ENCODE results near the gene GALNT7.
"Not testable (repeated sequence)": the region's sequence is repeated elsewhere in the genome, so short reads cannot be mapped to it uniquely, and the experiment has no call there.

The GALNT7 gene, protein sequence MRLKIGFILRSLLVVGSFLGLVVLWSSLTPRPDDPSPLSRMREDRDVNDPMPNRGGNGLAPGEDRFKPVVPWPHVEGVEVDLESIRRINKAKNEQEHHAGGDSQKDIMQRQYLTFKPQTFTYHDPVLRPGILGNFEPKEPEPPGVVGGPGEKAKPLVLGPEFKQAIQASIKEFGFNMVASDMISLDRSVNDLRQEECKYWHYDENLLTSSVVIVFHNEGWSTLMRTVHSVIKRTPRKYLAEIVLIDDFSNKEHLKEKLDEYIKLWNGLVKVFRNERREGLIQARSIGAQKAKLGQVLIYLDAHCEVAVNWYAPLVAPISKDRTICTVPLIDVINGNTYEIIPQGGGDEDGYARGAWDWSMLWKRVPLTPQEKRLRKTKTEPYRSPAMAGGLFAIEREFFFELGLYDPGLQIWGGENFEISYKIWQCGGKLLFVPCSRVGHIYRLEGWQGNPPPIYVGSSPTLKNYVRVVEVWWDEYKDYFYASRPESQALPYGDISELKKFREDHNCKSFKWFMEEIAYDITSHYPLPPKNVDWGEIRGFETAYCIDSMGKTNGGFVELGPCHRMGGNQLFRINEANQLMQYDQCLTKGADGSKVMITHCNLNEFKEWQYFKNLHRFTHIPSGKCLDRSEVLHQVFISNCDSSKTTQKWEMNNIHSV

DNA sequence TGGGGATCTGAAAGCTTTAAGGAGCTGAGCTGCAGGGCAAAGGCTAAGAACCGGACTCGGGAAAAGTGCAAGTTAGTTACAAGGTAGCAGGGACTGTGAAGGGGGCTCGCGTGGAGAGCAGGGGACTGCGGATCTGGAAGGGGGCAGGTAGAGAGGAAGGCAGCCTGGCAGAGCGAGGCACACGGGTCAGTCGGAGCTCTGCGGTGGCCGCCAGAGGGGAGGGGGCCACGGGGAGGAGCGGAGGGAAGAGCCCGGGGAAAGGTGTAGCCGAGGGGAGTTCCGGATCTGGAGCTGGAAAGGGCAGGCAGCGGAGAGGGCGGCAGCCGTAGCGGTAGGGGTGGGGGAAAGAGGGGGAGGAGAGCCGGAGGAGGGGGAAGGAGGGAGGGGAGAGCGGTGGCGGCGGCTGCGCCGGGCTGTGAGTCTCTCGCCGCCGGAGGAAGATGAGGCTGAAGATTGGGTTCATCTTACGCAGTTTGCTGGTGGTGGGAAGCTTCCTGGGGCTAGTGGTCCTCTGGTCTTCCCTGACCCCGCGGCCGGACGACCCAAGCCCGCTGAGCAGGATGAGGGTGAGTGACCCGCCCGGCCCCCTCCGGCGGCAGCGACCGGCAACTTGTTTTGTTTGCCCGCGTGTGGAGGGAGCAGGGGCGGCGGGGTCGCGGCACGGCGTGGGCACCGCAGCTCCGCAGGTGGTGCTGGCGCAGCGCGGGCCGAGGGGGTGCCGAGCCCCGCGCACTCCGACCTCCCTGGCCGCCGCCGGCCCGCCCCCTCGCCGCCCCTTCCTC is at the start of gene GALNT7:
Gene GALNT7, plus strand, starts transcription at position 416 of the 782 bp plus-strand sequence. Its CDS starts 25 bp downstream, at position 441.
- DNase-seq: peak; percentile 68

DNA sequence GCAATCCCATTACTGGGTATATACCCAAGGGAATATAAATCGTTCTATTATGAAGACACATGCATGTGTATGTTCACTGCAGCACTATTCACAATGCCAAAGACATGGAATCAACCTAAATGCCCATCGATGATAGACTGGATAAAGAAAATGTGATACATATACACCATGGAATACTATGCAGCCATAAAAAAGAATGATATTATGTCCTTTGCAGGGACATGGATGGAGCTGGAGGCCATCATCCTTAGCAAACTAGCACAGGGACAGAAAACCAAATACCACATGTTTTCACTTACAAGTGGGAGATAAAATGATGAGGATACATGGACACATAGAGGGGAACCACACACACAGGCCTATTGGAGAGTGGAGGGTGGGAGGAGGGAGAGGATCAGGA is 49.8 kb upstream of the GALNT7 start:
- not testable (repeated sequence) for DNase-seq

DNA sequence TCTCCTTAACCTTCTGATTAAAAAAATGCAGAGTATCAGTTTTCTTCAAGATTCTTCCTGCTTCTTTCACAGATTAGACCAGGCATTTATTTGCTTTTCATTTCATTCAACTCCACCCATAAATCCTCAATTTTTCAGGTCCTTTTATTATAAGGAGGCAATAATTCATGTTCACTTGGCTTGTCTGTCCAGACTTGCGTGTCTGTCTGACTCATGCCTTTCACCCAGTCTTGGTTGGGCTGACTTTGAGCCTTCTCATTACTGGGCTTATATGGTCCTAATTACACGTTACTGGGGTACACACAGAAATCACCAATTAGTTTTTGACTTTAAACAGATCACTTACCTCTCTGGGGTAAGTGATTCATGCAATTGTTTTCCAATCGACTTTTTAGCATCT is 48.8 kb upstream of the GALNT7 start:
- DNase-seq: no peak

DNA sequence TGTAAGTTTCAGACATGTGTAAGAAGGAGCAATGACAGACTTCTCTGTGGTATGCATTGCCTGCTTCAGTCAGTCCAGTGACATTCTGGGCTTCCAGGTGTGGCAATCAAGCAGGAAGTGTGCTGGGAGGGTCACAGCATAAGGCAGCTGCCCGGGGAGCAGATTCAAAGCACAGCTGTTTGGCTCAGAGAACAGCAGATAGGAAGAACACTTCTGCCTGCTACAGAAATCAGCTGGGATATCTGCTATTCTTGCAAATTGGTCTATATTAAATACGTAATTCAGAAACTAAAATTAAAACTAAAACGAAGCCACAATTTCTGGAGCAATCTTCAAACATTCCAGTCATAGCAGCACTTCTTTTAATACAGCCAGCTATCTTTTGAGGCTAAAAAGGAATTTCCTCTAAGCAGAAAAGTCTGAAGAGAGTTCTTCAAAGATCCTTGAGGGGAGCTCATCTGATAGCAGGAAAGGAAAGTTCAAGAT is 47.5 kb upstream of the GALNT7 start:
- no peak for DNase-seq

DNA sequence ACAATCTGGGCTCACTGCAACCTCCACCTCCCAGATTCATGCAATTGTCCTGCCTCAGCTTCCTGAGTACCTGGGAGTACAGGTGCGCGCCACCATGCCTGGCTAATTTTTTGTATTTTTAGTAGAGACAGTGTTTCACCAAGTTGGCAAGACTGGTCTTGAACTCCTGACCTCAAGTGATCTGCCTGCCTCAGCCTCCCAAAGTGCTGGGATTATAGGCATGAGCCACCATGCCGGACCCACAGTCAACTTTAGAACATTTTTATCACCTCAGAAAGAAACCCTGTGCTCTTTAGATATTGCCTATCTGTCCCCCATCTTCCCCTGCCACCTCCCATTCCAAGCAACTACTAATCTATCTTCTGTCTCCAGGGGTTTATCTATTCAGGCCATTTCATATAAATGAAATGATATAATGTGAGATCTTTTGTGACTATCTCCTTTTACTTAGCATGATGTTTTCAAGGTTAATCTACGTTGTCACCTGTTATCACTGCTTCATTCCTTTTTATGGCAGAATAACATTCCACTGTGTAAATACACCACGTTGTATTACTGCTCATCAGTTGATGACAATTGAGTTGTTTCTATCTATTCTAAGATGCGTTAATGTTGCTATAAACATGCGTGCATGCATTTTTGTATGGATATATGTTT is 44.3 kb upstream of the GALNT7 start:
- no peak for DNase-seq

DNA sequence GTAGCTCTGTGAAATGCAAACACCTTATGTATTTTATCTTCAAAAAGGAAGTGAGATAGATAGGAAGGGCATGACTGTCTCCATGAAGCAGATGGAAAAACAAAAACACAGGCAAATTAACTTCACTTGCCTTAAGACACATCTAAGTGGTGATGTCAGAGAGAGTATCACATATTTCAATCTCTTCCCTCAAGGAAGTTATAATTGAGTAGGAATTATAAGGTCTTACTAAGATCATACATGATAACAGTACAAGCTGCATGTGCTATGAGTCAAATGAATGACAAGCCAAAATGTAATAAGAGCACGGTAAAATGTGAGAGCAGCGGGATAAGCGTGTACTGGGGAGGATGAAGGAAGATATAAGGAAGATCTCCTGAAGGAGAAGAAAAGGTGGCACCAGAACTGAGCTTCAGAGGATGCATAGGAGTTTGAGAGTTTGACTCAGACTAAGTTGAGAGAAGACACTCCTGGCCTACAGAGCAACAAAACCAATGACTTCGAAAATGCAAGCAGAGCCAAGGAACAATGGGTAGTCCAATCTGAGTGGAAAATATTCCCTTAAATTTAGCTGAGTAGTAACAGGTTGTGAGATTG is 43.3 kb upstream of the GALNT7 start:
- DNase-seq: no peak

DNA sequence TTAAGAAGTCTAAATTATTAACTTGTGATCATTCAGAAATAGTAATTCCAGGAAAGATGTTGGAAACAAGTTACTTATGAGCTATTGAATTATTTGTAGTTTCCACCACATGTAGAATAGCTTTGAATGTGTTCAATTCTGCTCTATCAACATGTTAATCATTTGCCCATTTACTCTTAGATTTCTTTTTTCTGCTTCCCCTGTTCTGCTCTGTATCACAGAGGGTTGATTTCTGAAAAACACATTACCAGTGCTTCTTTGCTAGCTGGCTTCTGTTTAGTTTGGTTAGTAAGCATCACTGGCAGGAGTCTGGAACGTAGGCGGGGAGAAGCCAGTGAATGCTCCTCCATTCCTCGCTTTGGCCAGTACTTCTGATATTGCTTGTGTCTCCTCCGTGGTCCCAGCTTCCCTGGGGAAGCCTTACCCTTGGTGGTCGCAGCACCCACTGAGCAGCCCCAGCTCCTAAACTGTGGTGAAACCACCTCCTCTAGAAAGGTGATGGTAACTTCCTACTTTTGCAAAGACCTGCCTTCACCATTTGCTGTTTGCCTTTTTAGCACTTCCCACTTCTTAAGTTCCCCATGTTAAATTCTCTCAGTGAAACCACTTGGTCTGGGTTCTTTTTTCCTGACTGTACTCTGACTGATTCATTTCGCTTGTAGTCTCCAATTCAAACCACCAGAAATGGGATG is 40.3 kb upstream of the GALNT7 start:
- DNase-seq: no peak

DNA sequence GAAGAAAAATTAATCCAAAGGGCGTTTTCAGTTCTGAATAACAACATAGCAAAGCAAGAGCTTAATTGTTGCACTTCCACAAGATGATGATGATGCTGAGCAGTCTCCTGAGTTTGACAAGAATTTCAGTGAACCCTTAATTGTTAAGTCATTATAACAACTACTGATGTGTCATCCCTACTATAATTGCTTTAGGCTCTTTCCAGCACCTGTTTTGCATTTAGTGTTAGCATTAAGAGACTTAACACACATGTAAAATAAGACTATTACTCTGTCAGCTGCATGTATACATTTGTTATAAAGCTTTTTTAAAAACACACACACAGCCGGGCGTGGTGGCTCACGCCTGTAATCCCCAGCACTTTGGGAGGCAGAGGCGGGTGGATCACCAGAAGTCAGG is 37.9 kb upstream of the GALNT7 start:
- no peak for DNase-seq

DNA sequence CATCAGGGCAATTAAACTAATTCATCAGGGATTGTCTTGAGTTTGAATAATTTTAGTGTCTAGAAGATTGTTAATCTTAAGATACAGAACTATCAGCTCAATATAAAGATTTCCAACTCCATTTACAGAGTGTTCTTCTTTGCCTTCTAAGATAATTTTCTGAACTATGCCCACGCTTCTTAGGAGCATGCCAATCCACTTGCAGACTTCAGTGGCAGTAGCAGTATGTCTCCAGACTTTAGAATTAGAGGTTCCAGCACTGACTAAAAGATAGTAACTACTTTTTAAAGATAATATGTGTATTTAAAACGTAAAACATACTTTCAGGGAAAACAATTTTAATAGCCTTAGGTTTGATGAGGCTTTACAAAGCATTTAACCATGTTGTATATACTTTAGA is 34.2 kb upstream of the GALNT7 start:
- DNase-seq: no peak

DNA sequence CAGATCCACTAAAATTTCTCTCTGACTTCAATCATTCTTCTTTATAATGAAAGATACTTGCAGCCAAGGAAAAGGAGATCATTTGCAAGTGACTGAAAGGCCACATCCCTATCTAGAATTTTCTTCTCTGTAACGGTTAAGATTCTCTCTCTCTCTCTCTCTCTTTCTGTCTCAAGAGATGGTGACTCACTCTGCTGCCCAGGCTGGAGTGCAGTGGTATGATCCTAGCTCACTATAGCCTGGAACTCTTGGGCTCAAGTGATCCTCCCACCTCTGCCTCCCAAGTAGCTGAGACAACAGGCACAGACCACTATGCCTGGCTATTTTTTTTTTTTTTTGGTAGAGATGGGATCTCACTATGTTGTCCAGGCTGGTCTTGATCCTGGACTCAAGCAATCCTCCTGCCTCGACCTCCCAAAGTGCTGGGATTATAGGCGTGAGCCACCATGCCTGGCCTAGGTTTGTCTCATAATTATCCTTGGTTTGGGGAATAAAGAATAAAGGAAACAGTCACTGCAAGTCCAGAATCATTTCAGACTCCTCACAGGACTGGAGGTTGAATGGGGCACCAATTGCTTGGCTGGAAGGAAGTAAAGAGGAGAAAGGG is 33.3 kb upstream of the GALNT7 start:
- DNase-seq: no peak

DNA sequence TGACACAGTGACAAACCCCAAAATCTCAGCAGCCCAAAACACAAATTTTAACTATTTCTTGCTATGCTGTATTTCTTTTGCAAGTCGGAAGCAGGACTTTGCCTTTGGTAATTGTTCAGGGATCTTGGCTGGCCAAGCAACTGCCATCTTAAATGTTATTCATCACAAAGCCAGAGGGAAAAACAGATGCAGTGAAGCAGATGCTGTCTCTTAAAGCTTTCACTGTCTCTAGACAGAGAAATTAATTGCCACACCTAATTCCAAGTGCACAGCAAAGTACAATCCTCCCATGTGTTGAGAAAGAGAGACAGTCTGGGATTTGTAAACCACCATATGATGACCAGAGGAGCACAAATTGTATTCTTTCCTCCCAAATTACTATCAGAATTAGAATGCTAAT is 30.0 kb upstream of the GALNT7 start:
- DNase-seq: no peak

DNA sequence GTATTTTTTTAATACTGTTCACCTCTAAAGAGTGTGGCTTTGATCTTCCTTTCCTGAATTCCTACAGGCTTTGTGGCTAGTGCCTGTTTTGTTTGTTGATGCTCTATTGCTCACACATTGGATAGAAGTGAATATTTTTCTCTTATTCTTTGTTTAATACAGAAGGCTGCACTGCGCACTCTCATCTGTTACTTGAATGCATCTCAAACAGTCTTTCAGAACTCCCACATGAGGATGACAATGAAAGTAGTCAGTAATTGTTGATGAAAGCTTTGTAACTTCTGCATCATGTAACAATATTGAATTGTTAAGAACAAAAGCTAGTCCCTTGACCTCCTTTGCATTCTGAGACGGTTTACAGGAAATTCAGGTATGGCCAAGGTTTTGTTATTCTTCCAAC is 29.1 kb upstream of the GALNT7 start:
- DNase-seq: no peak

DNA sequence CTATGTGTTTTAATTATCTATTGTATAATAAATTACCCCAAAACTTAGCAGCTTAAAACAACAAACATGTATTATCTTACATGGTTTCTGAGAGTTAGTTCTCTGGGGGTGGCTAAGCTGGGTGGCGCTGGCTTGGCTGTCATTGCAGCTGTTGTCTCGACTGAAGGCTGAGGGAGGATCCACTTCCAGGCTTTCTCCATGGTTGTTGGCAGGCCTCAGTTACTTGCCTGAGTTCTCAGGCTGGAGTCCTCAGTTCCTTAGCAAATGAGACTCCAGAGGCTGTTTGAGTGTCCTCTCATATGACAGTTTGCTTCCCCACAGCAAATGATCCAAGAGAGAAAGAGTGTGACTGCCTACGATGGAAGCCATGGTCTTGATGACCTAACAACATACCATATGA is 23.5 kb upstream of the GALNT7 start:
- no peak for DNase-seq

DNA sequence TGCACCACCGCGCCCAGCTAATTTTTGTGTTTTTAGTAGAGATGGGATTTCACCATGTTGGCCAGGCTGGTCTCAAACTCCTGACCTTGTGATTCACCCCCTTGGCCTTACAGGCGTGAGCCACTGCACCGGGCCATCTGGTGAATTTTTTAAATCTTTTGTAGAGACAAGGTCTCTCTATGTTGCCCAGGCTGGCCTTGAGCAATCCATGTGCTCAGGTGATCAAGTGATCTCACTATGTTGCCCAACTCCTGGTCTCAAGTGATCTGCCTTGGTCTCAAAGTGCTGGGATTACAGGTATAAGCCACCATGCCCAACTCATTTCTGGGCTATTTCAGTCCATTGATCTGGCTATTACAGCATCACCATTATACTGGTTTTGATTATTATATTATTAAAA is 22.2 kb upstream of the GALNT7 start:
- DNase-seq: no peak

DNA sequence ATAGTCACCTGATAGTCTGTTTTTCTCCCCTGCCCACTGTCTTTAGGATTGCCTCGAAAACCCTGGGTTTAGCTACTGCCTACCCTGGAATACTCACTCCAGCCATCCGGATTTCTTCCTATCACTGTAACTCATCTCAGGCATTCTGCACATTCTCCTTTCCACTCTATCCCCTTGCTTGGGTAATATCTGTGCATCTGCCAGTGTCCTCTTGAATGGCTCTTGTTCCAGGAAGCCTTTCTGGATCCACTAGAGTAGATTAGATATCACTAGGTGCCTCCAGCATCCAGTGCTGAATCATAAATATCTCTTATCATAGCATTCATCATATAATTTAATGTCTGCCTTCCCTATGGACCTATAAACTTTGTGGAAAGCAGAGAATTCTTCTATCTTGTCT is 17.1 kb upstream of the GALNT7 start:
- no peak for DNase-seq

DNA sequence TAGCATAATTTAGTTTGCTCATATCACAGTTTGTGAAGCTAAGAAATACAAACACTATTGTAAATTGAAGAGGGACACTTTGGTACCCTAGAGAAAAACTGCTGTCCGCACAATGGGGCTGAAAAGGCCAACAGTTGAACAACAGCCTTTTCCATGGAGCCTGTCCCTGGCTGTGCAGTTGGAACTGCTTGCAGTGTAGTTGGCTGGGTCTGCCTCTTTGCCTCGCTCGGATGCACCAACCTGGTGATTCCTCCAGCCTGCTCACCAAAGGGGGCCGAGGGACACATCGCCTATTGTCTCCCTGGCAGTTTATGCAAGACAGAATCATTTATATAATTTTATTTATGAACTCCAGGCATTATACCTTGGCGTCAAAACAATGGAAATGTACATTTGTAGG is 16.5 kb upstream of the GALNT7 start:
- DNase-seq: no peak

DNA sequence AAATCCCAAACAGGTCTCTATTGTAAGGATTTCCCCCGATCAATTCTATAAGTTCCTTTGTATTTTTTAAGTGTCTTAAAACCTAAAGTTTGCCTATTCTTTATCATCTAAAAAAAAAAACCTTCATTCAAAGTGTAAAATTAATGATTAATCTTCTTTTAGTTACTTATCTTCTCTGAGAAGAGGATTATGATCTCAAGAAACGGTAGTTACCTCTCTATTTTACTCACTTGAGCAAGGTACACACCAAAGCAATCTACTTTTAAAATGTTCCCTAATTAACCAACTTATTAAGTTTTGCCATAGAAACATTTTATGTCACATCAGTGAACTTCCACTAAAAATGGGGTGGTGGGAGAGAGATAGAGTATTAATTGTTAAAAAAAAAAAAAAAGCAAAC is 15.2 kb upstream of the GALNT7 start:
- no peak for DNase-seq

DNA sequence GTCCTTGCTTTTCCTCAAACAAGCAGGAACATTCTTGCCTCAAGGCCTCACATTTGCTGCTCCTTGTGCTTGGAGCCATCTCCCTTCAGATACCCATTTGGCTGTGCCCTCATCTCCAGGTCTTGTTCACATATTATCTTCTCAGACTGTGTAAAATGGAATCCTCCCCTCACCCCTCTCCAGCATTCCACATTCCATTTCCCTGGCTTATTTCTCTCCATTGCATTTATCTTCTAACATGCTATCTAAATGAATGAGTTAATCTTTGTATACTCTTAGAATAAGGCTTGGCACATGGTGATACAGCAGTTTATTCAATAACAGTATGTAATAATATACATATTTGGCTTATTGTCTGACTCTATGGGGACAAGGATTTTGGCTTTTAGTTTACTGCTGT is 8.8 kb upstream of the GALNT7 start:
- no peak for DNase-seq

DNA sequence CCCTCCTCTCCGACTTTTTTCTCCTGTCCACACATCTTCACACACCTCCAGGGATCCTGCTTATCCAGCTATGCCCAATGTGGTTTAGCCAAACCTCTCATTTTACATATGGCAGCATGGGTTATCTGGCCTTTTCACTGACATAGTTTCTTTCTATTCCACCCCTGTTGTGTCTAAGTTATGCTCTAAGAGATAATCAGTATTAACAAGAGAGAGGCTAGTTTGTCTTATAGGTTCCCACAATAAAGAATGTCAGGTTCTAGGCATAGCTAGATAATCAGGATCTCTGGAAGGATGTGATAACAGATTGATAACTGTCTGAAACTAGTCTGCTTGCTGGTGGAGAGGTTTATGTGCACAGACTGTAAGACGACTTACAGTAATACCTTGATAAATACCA is 7.7 kb upstream of the GALNT7 start:
- DNase-seq: no peak

DNA sequence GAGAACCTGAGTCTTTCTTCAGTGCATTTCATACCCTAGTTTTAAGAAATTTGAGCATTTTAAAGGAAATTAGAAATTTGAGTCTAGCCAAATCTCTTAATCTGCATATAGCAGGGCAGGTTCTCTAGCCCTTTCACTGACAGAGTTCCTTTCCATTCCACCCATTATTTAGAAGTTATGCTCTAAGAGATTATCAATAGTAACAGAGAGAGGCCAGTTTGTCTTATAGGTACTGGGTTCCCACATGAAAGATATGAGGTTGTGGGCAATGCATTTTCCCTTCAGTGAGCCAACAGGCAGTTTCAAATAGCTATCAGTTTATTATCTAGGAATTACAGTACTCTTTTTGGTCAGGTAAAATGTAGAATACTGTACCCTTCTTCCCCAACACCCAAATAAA is 7.3 kb upstream of the GALNT7 start:
- no peak for DNase-seq

DNA sequence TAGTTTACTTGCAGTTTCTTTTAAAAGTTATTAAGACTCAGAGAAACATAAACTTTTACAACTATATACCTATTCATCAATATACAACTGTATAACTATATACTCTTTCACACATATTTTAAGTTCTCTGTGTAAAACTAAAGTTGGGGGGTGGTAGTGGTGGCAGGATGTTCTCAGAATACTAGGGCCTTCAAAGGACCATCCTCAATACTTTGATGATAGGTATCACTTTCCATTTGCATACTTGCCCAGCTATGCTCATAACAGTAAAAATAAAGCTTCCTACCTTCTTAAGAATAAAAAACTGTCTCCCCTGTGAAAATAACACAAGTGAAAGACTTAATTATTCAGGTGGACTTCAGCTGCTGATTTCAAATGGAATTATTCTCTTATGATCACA is 2.9 kb upstream of the GALNT7 start:
- no peak for DNase-seq

DNA sequence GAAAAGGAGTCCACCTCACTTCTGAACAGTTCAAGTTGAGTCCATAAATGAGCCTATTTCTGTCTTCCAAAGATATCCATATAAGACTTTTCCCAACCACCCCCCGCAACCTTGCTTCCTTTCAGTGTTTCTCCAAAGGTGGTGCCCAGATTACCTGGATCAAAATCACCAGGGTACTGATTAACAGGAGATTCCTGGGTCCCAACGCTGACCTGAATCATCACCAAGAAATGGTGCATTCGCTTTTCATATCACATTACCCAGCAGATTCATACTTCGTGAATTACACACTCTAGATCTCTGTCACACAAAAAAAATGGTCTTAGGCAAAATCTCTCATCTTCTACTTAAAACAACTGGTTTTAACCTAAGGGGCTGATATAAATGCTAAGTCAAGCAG is 2.1 kb upstream of the GALNT7 start:
- no peak for DNase-seq

Data from NCI-H748 treated with DMSO at 0.1 percent for 48 hours (cell line).